GM19351 (cell line): Measurements from ENCODE around the gene ATP2B2.

Source experiments
- ATAC-seq: cut with Tn5 transposase; IDR thresholded peaks from one replicate; pipeline ENCODE4 v1.9.1; 2021; ENCODE audit warnings: mild to moderate bottlenecking, moderate library complexity; ENCODE audit not compliant: unreplicated experiment

Gene ATP2B2

DNA sequence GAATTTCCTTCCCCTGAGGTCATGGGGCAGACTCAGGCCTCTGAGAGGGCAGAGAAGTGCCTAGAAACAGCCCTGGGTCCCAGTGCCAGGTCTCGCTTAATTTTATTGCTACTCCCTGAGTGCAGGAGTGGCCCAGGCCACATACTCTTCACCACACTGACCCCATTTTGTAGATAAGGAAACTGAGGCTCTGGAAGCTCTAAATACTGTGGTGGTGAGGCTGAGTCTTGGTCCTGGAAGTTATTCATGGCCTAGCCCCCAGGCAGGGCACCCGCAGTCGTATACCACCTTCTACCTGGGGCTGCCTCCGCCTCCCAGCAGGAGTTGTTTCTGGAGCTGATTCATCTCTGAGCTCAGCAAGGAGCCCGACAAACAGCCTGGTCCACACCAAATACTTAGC is 9.8 kb downstream of the ATP2B2 start:
- ATAC-seq = no peak

DNA sequence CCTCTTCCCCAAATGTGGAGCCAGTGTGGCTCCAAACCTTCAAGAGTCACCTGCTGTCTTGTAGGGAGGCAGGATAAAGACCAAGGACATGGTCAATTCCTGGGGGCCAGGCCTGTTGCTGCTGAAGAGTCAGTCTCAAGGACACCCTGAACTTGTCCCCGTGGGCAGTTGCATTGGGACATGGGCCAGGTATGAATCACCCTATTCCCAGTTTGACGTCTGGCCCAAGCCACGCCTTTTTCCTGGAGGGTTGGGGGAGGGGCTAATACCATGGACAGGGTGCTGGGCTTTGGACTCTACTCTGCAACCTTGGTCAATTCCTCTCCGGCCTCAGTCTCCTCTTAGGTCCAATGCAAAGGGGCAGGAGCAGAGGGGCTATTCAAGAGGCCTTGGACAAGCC is 10.4 kb downstream of the ATP2B2 start:
- ATAC-seq = no peak

DNA sequence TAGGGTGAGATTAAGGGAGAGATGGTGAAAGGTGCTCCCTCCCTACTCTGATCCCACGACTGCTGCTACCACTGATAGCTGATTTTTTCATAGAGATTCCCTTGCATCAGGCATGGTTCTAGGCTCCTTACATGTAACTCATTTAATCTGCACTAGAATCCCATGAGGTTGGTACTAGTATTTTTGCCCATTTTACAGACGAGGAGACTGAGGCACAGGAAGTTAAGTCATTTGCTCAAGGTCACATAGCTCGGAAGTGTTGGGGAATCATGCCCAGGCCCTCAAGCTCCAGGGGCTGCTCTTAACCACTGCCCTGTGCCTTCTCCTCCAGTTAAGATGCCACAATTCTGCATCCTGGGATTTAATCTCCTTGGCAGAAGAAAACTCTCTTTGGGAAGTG is 11.2 kb downstream of the ATP2B2 start:
- ATAC-seq = no peak

GRCh38 chr3:10493202-10493589 is 12.2 kb downstream of the ATP2B2 start:
- ATAC-seq = no peak

DNA sequence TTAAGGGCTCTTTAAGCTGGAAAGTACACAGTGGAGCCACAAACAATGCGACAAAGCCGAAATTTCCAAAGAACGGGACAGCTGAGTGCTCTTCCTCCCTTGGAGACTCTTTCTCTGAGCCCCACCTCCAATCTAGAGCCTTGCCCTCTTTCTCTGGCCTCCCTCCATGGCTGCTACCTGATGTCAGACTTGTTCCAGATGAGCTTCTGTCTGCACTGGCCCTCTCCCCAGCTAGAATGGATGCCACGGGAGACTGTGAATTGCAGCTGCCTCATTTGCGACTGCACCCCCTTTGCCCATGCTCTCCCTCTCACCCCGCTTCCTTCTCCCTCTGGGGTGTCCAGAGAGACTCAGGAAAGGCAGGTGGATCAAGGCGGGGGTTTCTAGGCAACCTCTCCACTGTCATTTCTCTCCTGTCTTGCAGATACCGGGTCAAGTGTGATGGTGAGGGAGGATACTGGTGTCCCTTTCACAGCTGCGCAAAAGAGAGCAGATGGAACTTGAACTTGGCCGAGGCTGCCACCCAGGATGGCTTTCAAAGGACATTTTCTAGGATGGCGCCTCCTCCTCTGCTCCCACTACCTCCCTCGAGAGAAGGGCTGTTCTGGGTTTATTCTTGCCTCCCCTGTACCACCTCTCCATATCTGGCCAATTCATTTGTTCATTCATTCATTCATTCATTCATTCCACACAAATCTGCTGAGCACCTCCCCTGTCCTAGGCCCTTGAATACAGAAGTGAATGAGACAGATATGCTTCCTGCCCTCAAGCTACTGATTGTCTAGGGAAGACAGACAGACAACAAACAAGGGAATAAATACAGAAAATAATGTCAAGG is 12.8 kb downstream of the ATP2B2 start:
- no peak for ATAC-seq

DNA sequence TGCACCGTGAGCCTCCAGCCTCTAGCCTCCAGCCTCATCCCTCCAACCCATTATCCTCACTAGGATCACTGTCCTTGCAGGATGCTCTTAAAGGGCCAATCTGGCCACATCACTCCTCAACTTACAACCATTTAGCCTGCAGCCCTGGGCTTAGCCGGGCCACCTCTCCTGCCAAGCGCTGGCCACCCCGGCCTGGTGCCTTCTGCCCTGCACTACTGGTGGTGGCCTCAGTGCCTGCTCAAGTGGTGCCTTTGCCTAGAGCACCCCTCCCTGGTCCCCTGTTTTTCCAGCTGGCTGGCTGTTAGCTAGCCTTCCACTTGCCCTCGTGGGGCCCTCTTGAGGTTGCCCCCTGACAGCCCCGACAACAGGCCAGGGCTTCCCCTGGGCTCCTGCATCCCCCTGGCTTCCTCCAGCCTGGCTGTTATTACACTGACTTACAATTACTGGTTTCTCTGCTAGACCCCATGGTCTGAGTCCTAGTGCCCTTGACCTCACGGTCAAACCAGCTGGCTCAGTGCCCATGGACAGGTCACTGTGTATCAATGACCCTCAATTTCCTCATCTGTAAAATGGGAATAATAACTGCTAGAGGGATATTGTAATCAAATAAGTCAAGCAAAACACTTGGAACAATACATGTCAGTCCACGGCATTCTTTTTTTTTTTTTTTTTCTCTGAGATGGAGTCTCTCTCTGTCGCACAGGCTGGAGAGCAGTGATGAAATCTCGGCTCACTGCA is 15.5 kb downstream of the ATP2B2 start:
- ATAC-seq = no peak

- ATAC-seq = no peak
These were observed 17.3 kb downstream of the ATP2B2 start for GRCh38 chr3:10487988-10488633.

GRCh38 chr3:10485806-10486205 is 19.6 kb downstream of the ATP2B2 start:
- ATAC-seq = no peak

DNA sequence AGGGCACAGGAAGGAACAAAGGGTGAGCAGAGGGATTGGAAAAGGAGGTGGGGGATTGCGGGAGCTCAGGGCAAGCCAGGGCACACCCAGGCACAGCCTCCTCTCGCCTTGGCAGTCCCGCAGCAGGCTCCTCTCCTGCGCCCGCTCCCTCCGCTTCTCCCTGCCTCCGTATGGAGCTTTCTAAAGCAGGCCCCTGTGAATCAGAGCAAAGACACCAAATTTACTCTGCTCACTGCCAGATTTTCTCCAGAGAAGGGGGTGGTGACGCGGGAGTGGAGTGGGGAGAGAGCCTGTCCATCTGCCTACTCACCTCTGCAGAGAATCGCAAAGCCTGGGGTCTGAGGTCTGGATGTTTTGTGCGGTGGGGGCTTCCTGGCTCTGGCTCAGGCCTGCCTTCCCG is 20.0 kb downstream of the ATP2B2 start:
- no peak for ATAC-seq

DNA sequence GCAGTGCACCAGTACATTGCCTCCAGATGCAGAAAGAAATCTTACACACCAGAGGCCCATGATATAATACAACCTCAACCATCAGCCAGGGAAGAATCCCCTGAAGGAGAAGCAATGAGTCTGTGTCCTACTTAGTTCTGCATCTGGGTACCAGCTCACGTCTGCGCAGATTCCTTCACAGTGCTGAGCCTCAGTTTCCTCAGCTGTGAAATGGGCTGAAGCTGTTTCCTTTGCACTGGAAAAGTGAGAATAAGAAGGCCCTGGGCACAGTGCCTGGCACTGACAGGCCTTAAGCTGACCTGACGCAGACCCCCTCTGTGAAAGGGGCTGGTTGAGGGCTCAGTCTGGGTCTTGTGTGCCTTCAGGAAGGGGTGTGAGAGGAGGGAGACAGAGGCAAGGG is 20.7 kb downstream of the ATP2B2 start:
- no peak for ATAC-seq

DNA sequence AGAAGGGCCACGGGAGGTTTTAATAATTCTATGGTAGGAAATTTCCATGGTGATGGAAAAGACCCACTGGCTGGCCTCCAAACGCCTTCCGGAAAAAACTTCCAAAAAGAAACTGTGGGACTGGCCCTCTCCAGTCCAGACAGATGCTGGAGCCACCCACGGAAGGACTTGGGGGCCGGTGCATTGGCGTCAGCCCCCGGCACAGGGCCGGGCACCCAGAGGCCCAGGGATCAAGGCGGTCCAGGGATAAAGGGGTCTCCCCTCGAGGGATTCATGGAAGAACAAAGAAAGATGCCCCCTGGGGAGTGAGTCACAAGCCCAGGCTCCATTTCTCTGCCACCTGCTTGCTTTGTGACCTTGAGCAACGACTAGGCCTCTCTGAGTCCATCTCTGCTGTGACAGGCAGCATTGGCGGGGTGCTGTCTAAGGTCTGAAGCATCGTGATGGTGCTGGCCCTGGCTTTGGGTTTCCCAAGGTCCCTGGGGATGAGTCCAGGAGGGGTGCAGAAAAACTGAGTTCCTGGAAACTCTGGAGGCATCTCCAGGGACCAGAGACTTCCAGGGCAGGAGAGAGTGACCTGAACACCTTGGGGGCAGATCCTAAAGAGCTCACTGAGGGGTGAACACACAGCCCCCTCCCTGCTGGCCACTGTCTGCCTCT is 21.6 kb downstream of the ATP2B2 start:
- ATAC-seq = no peak

GRCh38 chr3:10483364-10483675 is 22.1 kb downstream of the ATP2B2 start:
- no peak for ATAC-seq

DNA sequence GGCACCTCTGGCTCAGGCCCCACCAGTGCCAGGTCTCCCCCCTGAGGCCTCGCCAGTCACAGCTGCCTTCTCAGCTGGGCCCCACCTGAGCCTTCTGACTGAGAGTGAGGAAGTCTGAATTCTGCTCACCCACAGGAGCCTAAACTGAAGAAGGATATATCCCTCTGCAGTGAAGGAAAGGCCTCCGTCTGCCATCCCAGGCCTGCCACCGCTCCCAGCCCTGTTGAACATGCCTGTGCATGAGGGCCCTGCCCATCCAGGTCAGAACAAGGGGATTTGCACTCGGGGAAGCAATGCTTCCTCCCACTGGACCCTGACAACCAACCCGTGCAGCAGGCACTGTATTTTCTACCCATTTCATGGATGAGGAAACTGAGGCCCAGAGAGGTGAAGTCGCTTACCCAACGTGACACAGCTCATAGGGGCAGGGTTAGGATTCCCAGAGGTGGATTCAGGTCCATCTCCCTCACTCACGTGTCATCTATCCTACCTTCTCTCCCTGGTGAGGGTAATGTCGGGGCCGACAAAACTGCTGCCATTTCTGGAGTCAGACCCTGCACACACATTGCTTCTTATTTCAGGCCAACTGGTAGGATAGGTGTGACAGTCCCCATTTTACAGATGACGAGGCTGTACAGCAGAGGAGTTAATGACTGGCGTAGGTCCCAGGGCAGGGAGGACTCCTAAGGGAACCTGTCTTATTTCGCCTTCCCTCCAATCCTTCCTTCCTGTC is 22.6 kb downstream of the ATP2B2 start:
- no peak for ATAC-seq

- ATAC-seq = no peak
These were observed 24.5 kb downstream of the ATP2B2 start for GRCh38 chr3:10480871-10481378.

DNA sequence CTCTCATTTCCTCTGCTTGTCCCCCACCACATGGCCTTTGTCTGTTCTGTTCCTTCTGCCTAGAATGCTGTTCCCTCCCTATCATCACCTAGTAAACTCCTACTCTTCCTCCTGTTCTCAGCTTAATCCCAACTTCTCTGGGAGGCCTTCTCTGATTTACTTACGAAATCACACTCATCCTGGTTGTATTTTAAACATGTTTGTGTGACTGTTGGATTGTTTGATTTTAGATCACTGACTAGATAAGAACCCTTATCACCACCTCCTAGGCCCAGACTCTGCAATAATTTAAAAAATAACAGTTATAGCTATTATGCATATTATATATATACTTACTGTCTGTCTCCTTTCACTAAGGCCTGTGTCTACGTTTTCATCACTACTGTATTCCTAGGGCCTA is 26.1 kb downstream of the ATP2B2 start:
- no peak for ATAC-seq

- no peak for ATAC-seq
These were observed 29.4 kb downstream of the ATP2B2 start for GRCh38 chr3:10475983-10476382.

GRCh38 chr3:10474847-10475246 is 30.5 kb downstream of the ATP2B2 start:
- ATAC-seq = peak; percentile 93

DNA sequence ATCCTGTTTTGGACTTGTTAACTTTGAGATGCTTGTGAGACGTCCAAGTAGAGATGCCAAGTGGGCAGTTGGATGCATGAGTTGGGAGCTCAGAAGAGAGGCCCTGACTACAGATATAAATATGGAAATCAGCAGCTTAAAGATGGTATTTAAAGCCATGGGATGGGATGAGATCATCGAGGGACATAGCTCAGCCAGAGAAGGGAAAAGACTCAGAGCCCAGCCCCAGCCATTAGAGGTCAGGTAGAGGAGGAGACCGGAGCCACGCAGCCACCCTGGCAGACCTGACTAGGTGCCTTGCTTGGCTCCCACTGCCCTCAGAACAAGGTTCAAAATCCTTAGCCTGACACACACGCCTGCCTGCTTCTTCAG is 31.1 kb downstream of the ATP2B2 start:
- no peak for ATAC-seq

DNA sequence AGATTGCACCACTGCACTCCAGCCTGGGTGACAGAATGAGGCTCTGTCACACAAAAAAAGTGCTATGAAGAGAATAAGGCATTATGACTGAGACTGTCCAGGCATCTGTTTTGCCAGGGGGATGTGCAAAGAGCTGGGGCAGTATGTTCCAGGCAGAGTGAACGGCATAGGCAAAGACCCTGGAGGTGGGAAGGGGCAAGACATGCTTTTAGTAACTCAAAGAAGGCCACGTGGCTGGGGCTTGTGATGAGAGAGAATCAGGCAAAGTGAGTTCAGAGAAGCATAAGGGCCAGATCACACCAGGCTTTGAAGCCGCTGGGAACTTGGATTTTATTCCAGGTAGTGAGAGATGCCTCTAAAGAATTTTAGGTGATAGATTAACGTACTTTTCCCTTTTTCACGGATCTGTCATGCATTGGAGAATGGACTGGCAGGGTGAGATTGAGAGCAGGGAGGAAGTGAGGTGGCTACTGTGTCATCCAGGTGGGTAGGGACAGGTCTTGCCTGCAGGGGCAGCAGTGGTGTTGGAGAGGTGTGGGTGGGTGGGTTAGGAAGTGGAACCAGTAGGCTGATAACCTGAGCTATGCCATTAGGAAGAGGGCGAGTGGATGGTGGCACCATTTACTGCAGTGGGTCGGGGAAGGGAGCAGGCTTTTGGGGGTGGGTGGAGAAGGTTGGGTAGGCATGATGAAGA is 31.7 kb downstream of the ATP2B2 start:
- ATAC-seq = no peak

- ATAC-seq = no peak
These were observed 32.4 kb downstream of the ATP2B2 start for GRCh38 chr3:10472877-10473440.
